Non-pigmented ciliary epithelial cell (primary cell): ENCODE results near the gene GPX1.

Experiments used
- DNase-seq: peaks from one replicate; pipeline ENCODE4 v3.0.0-alpha.2; 2010; ENCODE audit warnings: low read depth

GPX1 gene

DNA sequence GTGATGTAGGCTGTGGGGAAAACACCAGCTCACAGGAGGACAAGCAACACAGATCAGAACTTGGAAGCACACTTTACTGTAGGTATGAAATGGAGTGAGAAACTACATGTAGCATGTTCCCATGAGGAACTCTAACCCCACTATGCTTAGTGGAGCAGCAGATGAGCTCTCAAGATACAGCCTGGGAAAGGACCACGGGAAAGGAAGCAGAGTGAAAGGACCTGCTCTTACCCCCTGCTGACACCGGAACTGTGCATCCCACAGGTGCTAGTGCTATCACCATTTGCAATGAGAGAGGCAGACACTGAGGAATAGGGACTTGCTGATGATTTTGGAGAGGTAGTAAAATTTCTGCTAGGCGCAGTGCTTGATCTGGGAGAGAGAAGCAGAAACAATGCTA is 46.9 kb downstream of the GPX1 start:
- no peak for DNase-seq

DNA sequence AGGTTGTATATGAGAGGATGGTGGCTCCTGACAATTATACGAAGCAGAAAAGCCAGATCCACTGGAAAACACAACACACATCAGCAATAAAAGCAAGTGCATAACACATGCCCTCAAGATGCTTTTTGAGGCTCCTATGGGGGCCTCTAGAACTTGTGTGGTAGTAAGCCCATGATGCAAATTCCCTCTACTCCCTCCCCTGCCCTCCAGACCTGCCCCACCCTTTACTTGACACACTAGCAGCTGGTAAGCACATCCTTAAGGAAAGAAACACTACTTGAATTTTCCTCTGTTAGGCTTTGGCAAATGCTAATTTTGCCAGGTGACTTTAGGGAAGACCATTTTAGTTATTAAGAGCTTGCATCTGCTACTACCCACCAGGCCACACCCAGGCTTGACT is 47.5 kb downstream of the GPX1 start:
- DNase-seq: no peak
